Tibial artery (tissue), 4 donors: ENCODE data around the gene NCAPD2.

ENCODE experiments used
- DNase-seq, 2 donors: peaks; one replicate each; pipeline ENCODE4 v3.0.0-alpha.2; 2019
- H3K27ac ChIP-seq, 2 donors: fragments of 200-600 bp; sonication (generic) in 1 of 2; 1 replicate in 1 of 2; 2 replicates in 1 of 2; pipeline ENCODE4 v1.5.1; 2018 to 2019; ENCODE audit warnings: mild to moderate bottlenecking in 1 of 2
- H3K27me3 ChIP-seq, 2 donors: fragments of 200-600 bp; sonication (generic) in 1 of 2; one replicate each; pipeline versions ENCODE4 v1.5.1 to v1.6.0; 2016 to 2019
- H3K36me3 ChIP-seq, 3 donors: fragments of 200-600 bp; sonication (generic) in 2 of 3; one replicate each; pipeline ENCODE4 v1.5.1; 2016 to 2019; ENCODE audit warnings: mild to moderate bottlenecking in 2 of 3
- H3K4me1 ChIP-seq, 4 donors: fragments of 200-600 bp; sonication (generic) in 2 of 4; 1 replicate in 3 of 4; 2 replicates in 1 of 4; pipeline ENCODE4 v1.5.1; 2016 to 2019
- H3K4me3 ChIP-seq, 2 donors: fragments of 200-600 bp; sonication (generic) in 1 of 2; 1 replicate in 1 of 2; 2 replicates in 1 of 2; pipeline ENCODE4 v1.5.1; 2018 to 2019; ENCODE audit warnings: mild to moderate bottlenecking in 2 of 2
- H3K9me3 ChIP-seq, 3 donors: fragments of 200-600 bp; sonication (generic) in 1 of 3; one replicate each; pipeline ENCODE4 v1.5.1; 2016 to 2019
- CTCF ChIP-seq, 2 experiments: fragments of 200-600 bp in 1 of 2; fragments of 450-650 bp in 1 of 2; IDR thresholded peaks; one replicate each; pipeline ENCODE4 v1.5.1; 2017 to 2019; ENCODE audit warnings: antibody characterized with exemption in 2 of 2, mild to moderate bottlenecking in 1 of 2, moderate library complexity in 1 of 2
- intact Hi-C: fragments of 100-400 bp; cut with DNase I; formaldehyde crosslinking; loops from one replicate; pipeline ENCODE4 v1.15.0; 2023; ENCODE audit warnings: low total_unique reads

Gene NCAPD2

GRCh38 chr12:6542209-6543009 lies 48.5 kb downstream of the NCAPD2 start:
- TF ChIP-seq CTCF (IDR thresholded peaks at IDR 0.05): no peak
- peaks cover 0 to 27% (median 26%) of the 10 kb centered on the region in 4 donors for H3K4me1 ChIP-seq

GRCh38 chr12:6546016-6546415 lies 52.1 kb downstream of the NCAPD2 start:
- TF ChIP-seq CTCF (IDR thresholded peaks at IDR 0.05): no peak
- H3K36me3 ChIP-seq: peaks cover 35 to 54% (median 47%) of the 10 kb centered on the region in 3 donors
- H3K9me3 ChIP-seq: no peaks in the 10 kb centered on the region
- H3K27me3 ChIP-seq: no peaks in the 10 kb centered on the region
- H3K4me1 ChIP-seq: peaks cover 0 to 44% (median 34%) of the 10 kb centered on the region in 4 donors
- intact Hi-C loops: no loop called here
- no peak overlapping the region for H3K4me3 ChIP-seq
- no peak overlapping the region for H3K27ac ChIP-seq
- DNase-seq: no peak

More at GRCh38 chr12:6542209-6543009, 48.5 kb downstream of the NCAPD2 start:
- no peak overlapping the region for H3K4me3 ChIP-seq
- peaks cover 28 to 61% (median 39%) of the 10 kb centered on the region in 3 donors for H3K36me3 ChIP-seq
- peak overlapping the region; percentile 68 to 76 for H3K27ac ChIP-seq
- DNase-seq: no peak
- H3K9me3 ChIP-seq: no peaks in the 10 kb centered on the region
- no peaks in the 10 kb centered on the region for H3K27me3 ChIP-seq
- intact Hi-C loops: loop anchor here (2.0 kb wide), 1 partner anchor 118 kb away; no protein-coding TSS in a partner anchor

- no peak for DNase-seq
- Histone ChIP-seq H3K4me1 (peaks cover 0 to 54% (median 43%) of the 10 kb centered on the region in 4 donors), H3K9me3 (no peaks in the 10 kb centered on the region), H3K27ac (peak overlapping the region; percentile 88 to 92), H3K27me3 (no peaks in the 10 kb centered on the region), H3K36me3 (peaks cover 35 to 54% (median 47%) of the 10 kb centered on the region in 3 donors), H3K4me3 (no peak overlapping the region)
- no peak for TF ChIP-seq CTCF (IDR thresholded peaks at IDR 0.05)
- intact Hi-C loops: no loop called here
Observed at GRCh38 chr12:6547566-6547965, 53.7 kb downstream of the NCAPD2 start.

- Histone ChIP-seq H3K27me3 (no peaks in the 10 kb centered on the region), H3K36me3 (peaks cover 35 to 54% (median 47%) of the 10 kb centered on the region in 3 donors), H3K4me3 (no peak overlapping the region), H3K4me1 (peaks cover 0 to 58% (median 48%) of the 10 kb centered on the region in 4 donors), H3K27ac (peak overlapping the region; percentile 88 to 92), H3K9me3 (no peaks in the 10 kb centered on the region)
- intact Hi-C loops: no loop called here
- DNase-seq: no peak
- no peak for TF ChIP-seq CTCF (IDR thresholded peaks at IDR 0.05)
Observed at GRCh38 chr12:6547987-6548386, 54.1 kb downstream of the NCAPD2 start.

- H3K4me1 ChIP-seq: peaks cover 0 to 64% (median 53%) of the 10 kb centered on the region in 4 donors
- intact Hi-C loops: no loop called here
- DNase-seq: no peak
- peaks cover 35 to 54% (median 47%) of the 10 kb centered on the region in 3 donors for H3K36me3 ChIP-seq
- no peak for TF ChIP-seq CTCF (IDR thresholded peaks at IDR 0.05)
- no peak overlapping the region for H3K4me3 ChIP-seq
- H3K27ac ChIP-seq: peak overlapping the region; percentile 88 to 92
- H3K27me3 ChIP-seq: no peaks in the 10 kb centered on the region
- H3K9me3 ChIP-seq: no peaks in the 10 kb centered on the region
Observed at GRCh38 chr12:6548556-6548955, 54.7 kb downstream of the NCAPD2 start.
